CD14-positive monocyte (primary cell): ENCODE results near the gene CSRP3. TPM values are rescaled to one million over a fixed set of nuclear protein-coding genes. Genes with fewer than 3 reads are reported as not detected.

Source experiments
- DNase-seq, 3 donors: peaks; one replicate each; pipeline ENCODE4 v3.0.0-alpha.2; 2011 to 2022
- H2AFZ ChIP-seq: 2 replicates; pipeline ENCODE4 v1.6.0; 2012; ENCODE audit warnings: mild to moderate bottlenecking, low read depth, low read length, inconsistent platforms; ENCODE audit not compliant: insufficient read depth, poor library complexity, severe bottlenecking
- H3K27ac ChIP-seq, 2 donors: 1 replicate in 1 of 2; 2 replicates in 1 of 2; pipeline ENCODE4 v1.5.1; 2012 to 2013; ENCODE audit warnings: low read length in 2 of 2, control low read depth in 1 of 2, inconsistent platforms in 1 of 2, low read depth in 1 of 2, mild to moderate bottlenecking in 1 of 2
- H3K27me3 ChIP-seq, 2 donors: one replicate each; pipeline versions ENCODE4 v1.6.0 to v1.6.1; 2011 to 2013; ENCODE audit warnings: low read length in 2 of 2; ENCODE audit not compliant: control insufficient read depth in 2 of 2, insufficient read depth in 2 of 2
- H3K36me3 ChIP-seq, 2 donors: replicated peaks in 1 of 2; 1 replicate in 1 of 2; 2 replicates in 1 of 2; pipeline versions ENCODE4 v1.5.1 to v1.6.1; 2012 to 2013; ENCODE audit warnings: low read length in 2 of 2, control low read depth in 1 of 2, inconsistent platforms in 1 of 2, mild to moderate bottlenecking in 1 of 2; ENCODE audit not compliant: insufficient read depth in 2 of 2, control insufficient read depth in 1 of 2
- H3K4me1 ChIP-seq, 2 donors: 1 replicate in 1 of 2; 2 replicates in 1 of 2; pipeline versions ENCODE4 v1.5.1 to v1.6.1; 2012 to 2013; ENCODE audit warnings: low read length in 2 of 2, control low read depth in 1 of 2, inconsistent platforms in 1 of 2, mild to moderate bottlenecking in 1 of 2, moderate library complexity in 1 of 2; ENCODE audit not compliant: insufficient read depth in 2 of 2, control insufficient read depth in 1 of 2
- H3K4me2 ChIP-seq: replicated peaks from 2 replicates; pipeline ENCODE3; 2012; ENCODE audit warnings: low read length, moderate library complexity, mild to moderate bottlenecking; ENCODE audit not compliant: poor library complexity, severe bottlenecking; ENCODE audit errors: extremely low read depth
- H3K4me3 ChIP-seq, 3 experiments: fragments of 200-600 bp in 1 of 3; sonication (generic) in 1 of 3; replicated peaks in 1 of 3; 1 replicate in 2 of 3; 2 replicates in 1 of 3; pipeline ENCODE4 v1.5.1; 2011 to 2013; ENCODE audit warnings: low read length in 3 of 3, mild to moderate bottlenecking in 3 of 3, control low read depth in 2 of 3, low read depth in 2 of 3, inconsistent platforms in 1 of 3, moderate library complexity in 1 of 3
- H3K79me2 ChIP-seq: 2 replicates; pipeline ENCODE4 v1.6.0; 2012; ENCODE audit warnings: mild to moderate bottlenecking, control low read depth, inconsistent platforms, low read length, moderate library complexity; ENCODE audit not compliant: insufficient read depth
- H3K9ac ChIP-seq: 2 replicates; pipeline ENCODE4 v1.6.0; 2017; ENCODE audit warnings: low read length, mild to moderate bottlenecking; ENCODE audit not compliant: insufficient read depth, poor library complexity, severe bottlenecking
- H3K9me3 ChIP-seq, 2 donors: replicated peaks in 1 of 2; 1 replicate in 1 of 2; 2 replicates in 1 of 2; pipeline versions ENCODE4 v1.5.1 to v1.6.1; 2012 to 2013; ENCODE audit warnings: low read length in 2 of 2, control low read depth in 1 of 2; ENCODE audit not compliant: control insufficient read depth in 1 of 2, insufficient read depth in 1 of 2
- H4K20me1 ChIP-seq: 2 replicates; pipeline ENCODE4 v1.6.0; 2012; ENCODE audit warnings: mild to moderate bottlenecking, low read length, control low read depth, moderate library complexity; ENCODE audit not compliant: insufficient read depth
- H3K27ac Mint-ChIP-seq, 7 donors: one replicate each; pipeline ENCODE4 v1.8.0; 2020; ENCODE audit warnings: mild to moderate bottlenecking in 7 of 7, mixed read lengths in 7 of 7, moderate library complexity in 6 of 7, inconsistent platforms in 2 of 7
- H3K27me3 Mint-ChIP-seq, 3 donors: one replicate each; pipeline ENCODE4 v1.8.0; 2021 to 2022; ENCODE audit warnings: low read depth in 3 of 3, mild to moderate bottlenecking in 3 of 3, mixed read lengths in 3 of 3, moderate library complexity in 3 of 3, inconsistent platforms in 1 of 3
- H3K36me3 Mint-ChIP-seq, 2 donors: one replicate each; pipeline ENCODE4 v1.8.0; 2020; ENCODE audit warnings: mixed read lengths in 2 of 2, inconsistent platforms in 1 of 2, mild to moderate bottlenecking in 1 of 2
- H3K4me1 Mint-ChIP-seq: one replicate; pipeline ENCODE4 v1.8.0; 2020; ENCODE audit warnings: mild to moderate bottlenecking, mixed read lengths
- H3K4me3 Mint-ChIP-seq, 2 donors: one replicate each; pipeline ENCODE4 v1.8.0; 2020; ENCODE audit warnings: mild to moderate bottlenecking in 2 of 2, mixed read lengths in 2 of 2, moderate library complexity in 1 of 2
- H3K9me3 Mint-ChIP-seq, 7 donors: one replicate each; pipeline ENCODE4 v1.8.0; 2020 to 2022; ENCODE audit warnings: mixed read lengths in 7 of 7, mild to moderate bottlenecking in 6 of 7, moderate library complexity in 6 of 7, inconsistent platforms in 2 of 7
- CTCF ChIP-seq: fragments of 200-600 bp; IDR thresholded peaks from one replicate; pipeline ENCODE4 v1.8.0; 2022; ENCODE audit warnings: antibody characterized with exemption, mild to moderate bottlenecking
- WGBS: methylation state at CpG from one replicate; pipeline ENCODE4 v1.1.5; 2013; ENCODE audit warnings: missing lambda C conversion rate; ENCODE audit not compliant: insufficient coverage; 5-methylcytosine and 5-hydroxymethylcytosine counted together
- intact Hi-C, 2 donors: fragments of 100-400 bp; cut with micrococcal nuclease; formaldehyde crosslinking; loops; one replicate each; pipeline versions ENCODE4 v1.15.0 to v1.15.1; 2023
- polyA plus RNA-seq, 3 donors: library from polyadenylated mRNA; depleted of rRNA in 1 of 3; unstranded in 2 of 3; stranded (reverse) in 1 of 3; fragments of 300-500 nt in 2 of 3; fragments of >200 nt in 1 of 3; fragmentation: Illumina TruSeq in 2 of 3; gene quantifications; 1 replicate in 2 of 3; 2 replicates in 1 of 3; pipeline ENCODE4 v1.2.3, GENCODE V29; 2012 to 2021

Gene CSRP3
- polyA plus RNA-seq, 3 donors, result not detected

- H3K4me1 Mint-ChIP-seq, result peaks cover 21% of the 10 kb centered on the region
- Histone ChIP-seq H3K9ac (no peak overlapping the region), H4K20me1 (no peaks in the 10 kb centered on the region), H3K36me3 (peaks cover 42 to 94% of the 10 kb centered on the region in 2 donors), H3K27me3 (no peaks in the 10 kb centered on the region), H3K27ac (no peak overlapping the region), H3K79me2 (no peaks in the 10 kb centered on the region), H3K4me1 (peaks cover 0 to 17% of the 10 kb centered on the region in 2 donors), H3K4me3 (no peak overlapping the region), H3K9me3 (no peaks in the 10 kb centered on the region), H2AFZ (no peak overlapping the region), H3K4me2 (no peak overlapping the region)
- H3K27ac Mint-ChIP-seq, result no peak overlapping the region
- intact Hi-C loops, result no loop called here
- WGBS, result no CpG with 5 or more reads among the region's 2 CpGs
- H3K4me3 Mint-ChIP-seq, result no peak overlapping the region
- H3K27me3 Mint-ChIP-seq, result no peaks in the 10 kb centered on the region
- H3K9me3 Mint-ChIP-seq, result peaks cover 0 to 1% (median 0%) of the 10 kb centered on the region in 7 donors
- H3K36me3 Mint-ChIP-seq, result peaks cover 67 to 77% of the 10 kb centered on the region in 2 donors
- no peak for DNase-seq
- no peak for TF ChIP-seq CTCF
Measured at GRCh38 chr11:19168090-19168489, 33.7 kb downstream of the CSRP3 start.

- no peak overlapping the region for H2AFZ ChIP-seq
- H3K4me2 ChIP-seq, result no peak overlapping the region
- no peak overlapping the region for H3K27ac Mint-ChIP-seq
- peaks cover 33 to 81% of the 10 kb centered on the region in 2 donors for H3K36me3 ChIP-seq
- H3K27ac ChIP-seq, result no peak overlapping the region
- H3K4me1 ChIP-seq, result peaks cover 0 to 17% of the 10 kb centered on the region in 2 donors
- no peaks in the 10 kb centered on the region for H3K27me3 Mint-ChIP-seq
- H3K9me3 Mint-ChIP-seq, result peaks cover 0 to 1% (median 0%) of the 10 kb centered on the region in 7 donors
- H3K4me3 ChIP-seq, result no peak overlapping the region
- H4K20me1 ChIP-seq, result no peaks in the 10 kb centered on the region
- DNase-seq, result no peak
- H3K4me3 Mint-ChIP-seq, result no peak overlapping the region
- peaks cover 63 to 71% of the 10 kb centered on the region in 2 donors for H3K36me3 Mint-ChIP-seq
- H3K27me3 ChIP-seq, result no peaks in the 10 kb centered on the region
- no peaks in the 10 kb centered on the region for H3K79me2 ChIP-seq
- no peak overlapping the region for H3K9ac ChIP-seq
- WGBS, result 100% methylated on average over 2 of the region's 2 CpGs
- no peaks in the 10 kb centered on the region for H3K9me3 ChIP-seq
- no peak for TF ChIP-seq CTCF
- intact Hi-C loops, result no loop called here
- H3K4me1 Mint-ChIP-seq, result peaks cover 24% of the 10 kb centered on the region
Measured at GRCh38 chr11:19164881-19165280, 36.9 kb downstream of the CSRP3 start.
